HG02798 (cell line): ENCODE results near the gene NRSN1.
"Not testable (repeated sequence)": the region's sequence is repeated elsewhere in the genome, so short reads cannot be mapped to it uniquely, and the experiment has no call there.

ENCODE experiments used
- ATAC-seq: cut with Tn5 transposase; IDR thresholded peaks from one replicate; pipeline ENCODE4 v1.9.1; 2021; ENCODE audit warnings: mild to moderate bottlenecking; ENCODE audit not compliant: unreplicated experiment, poor library complexity

The NRSN1 gene

GRCh38 chr6:24139639-24140038, 13.6 kb downstream of the NRSN1 start:
- ATAC-seq = no peak

GRCh38 chr6:24140591-24140990, 14.6 kb downstream of the NRSN1 start:
- ATAC-seq = no peak

GRCh38 chr6:24142733-24143132, 16.7 kb downstream of the NRSN1 start:
- not testable (repeated sequence) for ATAC-seq

- ATAC-seq = no peak
Measured at GRCh38 chr6:24145690-24146131, 19.7 kb downstream of the NRSN1 start.

- no peak for ATAC-seq
Measured at GRCh38 chr6:24146871-24147270, 20.9 kb downstream of the NRSN1 start.

GRCh38 chr6:24147511-24148153, 21.6 kb downstream of the NRSN1 start:
- no peak for ATAC-seq

- ATAC-seq = no peak
Measured at GRCh38 chr6:24148154-24148570, 22.1 kb downstream of the NRSN1 start.

- no peak for ATAC-seq
Measured at GRCh38 chr6:24148684-24149083, 22.7 kb downstream of the NRSN1 start.

- no peak for ATAC-seq
Measured at GRCh38 chr6:24149296-24149695, 23.3 kb downstream of the NRSN1 start.

GRCh38 chr6:24149836-24150235, 23.8 kb downstream of the NRSN1 start:
- ATAC-seq = no peak

GRCh38 chr6:24152014-24152413, 26.0 kb downstream of the NRSN1 start:
- ATAC-seq = no peak

GRCh38 chr6:24154121-24154520, 28.1 kb downstream of the NRSN1 start:
- ATAC-seq = no peak

- no peak for ATAC-seq
Measured at GRCh38 chr6:24157886-24158285, 31.9 kb downstream of the NRSN1 start.

- no peak for ATAC-seq
Measured at GRCh38 chr6:24183584-24183983, 57.6 kb downstream of the NRSN1 start.

GRCh38 chr6:24186349-24186748, 60.3 kb downstream of the NRSN1 start:
- no peak for ATAC-seq

- no peak for ATAC-seq
Measured at GRCh38 chr6:24187965-24188577, 62.1 kb downstream of the NRSN1 start.

GRCh38 chr6:24188578-24189080, 62.6 kb downstream of the NRSN1 start:
- no peak for ATAC-seq

GRCh38 chr6:24191346-24191745, 65.3 kb downstream of the NRSN1 start:
- no peak for ATAC-seq

GRCh38 chr6:24193364-24193763, 67.3 kb downstream of the NRSN1 start:
- ATAC-seq = no peak

GRCh38 chr6:24194978-24195700, 69.1 kb downstream of the NRSN1 start:
- no peak for ATAC-seq

GRCh38 chr6:24195836-24196597, 70.0 kb downstream of the NRSN1 start:
- ATAC-seq = no peak
